Common myeloid progenitor, CD34-positive (primary cell): Measurements from ENCODE around the gene MTCL1.
A peak's percentile ranks its signal among the peaks of the same experiment; 100 is the strongest.

Experiments used
- CTCF ChIA-PET: fragments of 350-600 bp; sonication (Branson Sonifier 250); formaldehyde crosslinking; loops from one replicate; lab custom pipeline; 2021; ENCODE audit warnings: antibody characterized with exemption; lab: Charles Lee
- POLR2A ChIA-PET: fragments of 350-600 bp; sonication (Branson Sonifier 250); formaldehyde crosslinking; loops from one replicate; lab custom pipeline; 2021; ENCODE audit warnings: antibody characterized with exemption; lab: Charles Lee
- DNase-seq, 3 donors: peaks; one replicate each; pipeline versions ENCODE4 v3.0.0 to v3.0.0-alpha.2; 2013
- H3K27ac ChIP-seq, 2 experiments: 1 replicate in 1 of 2; 2 replicates in 1 of 2; pipeline ENCODE4 v1.7.0; 2013; ENCODE audit warnings: inconsistent platforms in 2 of 2, low read length in 2 of 2, mild to moderate bottlenecking in 2 of 2, low read depth in 1 of 2, moderate library complexity in 1 of 2; ENCODE audit not compliant: severe bottlenecking in 2 of 2, insufficient read depth in 1 of 2, poor library complexity in 1 of 2
- H3K27me3 ChIP-seq, 5 experiments: replicated peaks in 2 of 5; 1 replicate in 3 of 5; 2 replicates in 2 of 5; pipeline versions ENCODE4 v1.6.1 to v1.7.0; 2013; ENCODE audit warnings: low read length in 4 of 5, mild to moderate bottlenecking in 2 of 5, moderate library complexity in 2 of 5, inconsistent platforms in 1 of 5; ENCODE audit not compliant: insufficient read depth in 5 of 5, control insufficient read depth in 4 of 5
- H3K36me3 ChIP-seq, 4 experiments: 1 replicate in 2 of 4; 2 replicates in 2 of 4; pipeline versions ENCODE4 v1.6.1 to v1.7.0; 2013; ENCODE audit warnings: low read length in 3 of 4, control low read depth in 1 of 4, mild to moderate bottlenecking in 1 of 4; ENCODE audit not compliant: control insufficient read depth in 4 of 4, insufficient read depth in 4 of 4
- H3K4me1 ChIP-seq, 4 experiments: 1 replicate in 3 of 4; 2 replicates in 1 of 4; pipeline versions ENCODE4 v1.6.1 to v1.7.1; 2013; ENCODE audit warnings: low read length in 3 of 4, mild to moderate bottlenecking in 3 of 4, control low read depth in 1 of 4, inconsistent platforms in 1 of 4, moderate library complexity in 1 of 4; ENCODE audit not compliant: control insufficient read depth in 4 of 4, insufficient read depth in 4 of 4; ENCODE audit errors: control extremely low read depth in 1 of 4
- H3K4me3 ChIP-seq, 7 experiments: 1 replicate in 4 of 7; 2 replicates in 3 of 7; pipeline versions ENCODE4 v1.5.1 to v1.7.0; 2013; ENCODE audit warnings: mild to moderate bottlenecking in 7 of 7, low read length in 6 of 7, moderate library complexity in 6 of 7, inconsistent platforms in 2 of 7, low read depth in 2 of 7, control low read depth in 1 of 7; ENCODE audit not compliant: insufficient read depth in 4 of 7, control insufficient read depth in 1 of 7; ENCODE audit errors: extremely low read depth in 1 of 7
- H3K9me3 ChIP-seq, 5 experiments: 1 replicate in 4 of 5; 2 replicates in 1 of 5; pipeline versions ENCODE4 v1.6.1 to v1.7.1; 2013; ENCODE audit warnings: low read length in 4 of 5, mild to moderate bottlenecking in 2 of 5, inconsistent platforms in 1 of 5, low read depth in 1 of 5, moderate library complexity in 1 of 5; ENCODE audit not compliant: control insufficient read depth in 4 of 5, insufficient read depth in 2 of 5; ENCODE audit errors: control extremely low read depth in 1 of 5
- whole genome bisulfite sequencing: methylation state at CpG from one replicate; pipeline ENCODE4 v1.1.5; 2013; ENCODE audit not compliant: insufficient coverage; 5-methylcytosine and 5-hydroxymethylcytosine counted together

The MTCL1 gene

GRCh38 chr18:8828300-8828699 is 122.9 kb downstream of the MTCL1 start:
- Histone ChIP-seq H3K36me3 (no peaks in the 10 kb centered on the region), H3K27me3 (peaks cover 0 to 3% (median 0%) of the 10 kb centered on the region in 5 experiments), H3K4me3 (no peak overlapping the region), H3K9me3 (no peaks in the 10 kb centered on the region), H3K4me1 (no peaks in the 10 kb centered on the region), H3K27ac (no peak overlapping the region)
- ChIA-PET POLR2A (no interaction called here), CTCF (no interaction called here)
- no peak for DNase-seq
- WGBS, result 100% methylated on average over 5 of the region's 7 CpGs

GRCh38 chr18:8828798-8829197 is 123.4 kb downstream of the MTCL1 start:
- peaks cover 0 to 3% (median 0%) of the 10 kb centered on the region in 5 experiments for H3K27me3 ChIP-seq
- no peaks in the 10 kb centered on the region for H3K4me1 ChIP-seq
- no peaks in the 10 kb centered on the region for H3K9me3 ChIP-seq
- DNase-seq, result no peak
- H3K27ac ChIP-seq, result no peak overlapping the region
- WGBS, result 71% methylated on average over 6 of the region's 10 CpGs
- no peak overlapping the region for H3K4me3 ChIP-seq
- ChIA-PET CTCF (no interaction called here), POLR2A (no interaction called here)
- no peaks in the 10 kb centered on the region for H3K36me3 ChIP-seq

GRCh38 chr18:8830067-8831060 is 125.0 kb downstream of the MTCL1 start:
- Histone ChIP-seq H3K27me3 (peaks cover 0 to 3% (median 0%) of the 10 kb centered on the region in 5 experiments), H3K36me3 (no peaks in the 10 kb centered on the region), H3K9me3 (no peaks in the 10 kb centered on the region), H3K4me3 (no peak overlapping the region), H3K4me1 (peaks cover 0 to 4% (median 2%) of the 10 kb centered on the region in 4 experiments), H3K27ac (no peak overlapping the region)
- ChIA-PET POLR2A (no interaction called here), CTCF (interaction anchor here (0.6 to 1.4 kb wide), 2 partner anchors 12 to 26 kb away, joined by 3 read pairs; no protein-coding TSS in a partner anchor)
- no peak for DNase-seq
- 95% methylated on average over 16 of the region's 16 CpGs for WGBS

- H3K4me1 ChIP-seq, result peaks cover 0 to 8% (median 4%) of the 10 kb centered on the region in 4 experiments
- no peak overlapping the region for H3K27ac ChIP-seq
- CTCF ChIA-PET, result interaction anchor here (0.6 to 1.4 kb wide), 2 partner anchors 13 to 26 kb away, joined by 3 read pairs; no protein-coding TSS in a partner anchor
- 83% methylated on average over 3 of the region's 3 CpGs for WGBS
- no peaks in the 10 kb centered on the region for H3K36me3 ChIP-seq
- H3K4me3 ChIP-seq, result no peak overlapping the region
- H3K9me3 ChIP-seq, result no peaks in the 10 kb centered on the region
- POLR2A ChIA-PET, result no interaction called here
- H3K27me3 ChIP-seq, result peaks cover 0 to 3% (median 0%) of the 10 kb centered on the region in 5 experiments
- no peak for DNase-seq
Observed at GRCh38 chr18:8831112-8831511, 125.8 kb downstream of the MTCL1 start.

GRCh38 chr18:8831531-8831930 is 126.2 kb downstream of the MTCL1 start:
- CTCF ChIA-PET, result interaction anchor here (1.4 kb wide), 1 partner anchor 14 kb away, joined by 3 read pairs; no protein-coding TSS in a partner anchor
- Histone ChIP-seq H3K27me3 (peaks cover 0 to 3% (median 0%) of the 10 kb centered on the region in 5 experiments), H3K27ac (no peak overlapping the region), H3K4me3 (no peak overlapping the region), H3K9me3 (no peaks in the 10 kb centered on the region), H3K36me3 (no peaks in the 10 kb centered on the region), H3K4me1 (peaks cover 0 to 8% (median 4%) of the 10 kb centered on the region in 4 experiments)
- DNase-seq, result no peak
- POLR2A ChIA-PET, result no interaction called here
- 98% methylated on average over 10 of the region's 14 CpGs for WGBS

GRCh38 chr18:8833480-8833879 is 128.1 kb downstream of the MTCL1 start:
- H3K4me3 ChIP-seq, result no peak overlapping the region
- POLR2A ChIA-PET, result no interaction called here
- WGBS, result 100% methylated on average over 1 of the region's 2 CpGs
- peaks cover 0 to 2% (median 0%) of the 10 kb centered on the region in 5 experiments for H3K27me3 ChIP-seq
- H3K27ac ChIP-seq, result no peak overlapping the region
- CTCF ChIA-PET, result no interaction called here
- DNase-seq, result no peak
- peaks cover 0 to 11% (median 5%) of the 10 kb centered on the region in 5 experiments for H3K9me3 ChIP-seq
- no peaks in the 10 kb centered on the region for H3K36me3 ChIP-seq
- H3K4me1 ChIP-seq, result peaks cover 0 to 8% (median 4%) of the 10 kb centered on the region in 4 experiments

GRCh38 chr18:8834881-8835280 is 129.5 kb downstream of the MTCL1 start:
- ChIA-PET POLR2A (no interaction called here), CTCF (no interaction called here)
- H3K27me3 ChIP-seq, result peaks cover 0 to 2% (median 0%) of the 10 kb centered on the region in 5 experiments
- H3K4me3 ChIP-seq, result no peak overlapping the region
- 85% methylated on average over 3 of the region's 6 CpGs for WGBS
- DNase-seq, result peak in 1 of 3 donors; percentile 16
- no peak overlapping the region for H3K27ac ChIP-seq
- peaks cover 0 to 8% (median 4%) of the 10 kb centered on the region in 4 experiments for H3K4me1 ChIP-seq
- H3K9me3 ChIP-seq, result peaks cover 0 to 11% (median 5%) of the 10 kb centered on the region in 5 experiments
- H3K36me3 ChIP-seq, result no peaks in the 10 kb centered on the region
